ENCODE measurements around the gene C7orf57.
"Not testable (repeated sequence)": the region's sequence is repeated elsewhere in the genome, so short reads cannot be mapped to it uniquely, and the experiment has no call there.

C7orf57 gene

DNA sequence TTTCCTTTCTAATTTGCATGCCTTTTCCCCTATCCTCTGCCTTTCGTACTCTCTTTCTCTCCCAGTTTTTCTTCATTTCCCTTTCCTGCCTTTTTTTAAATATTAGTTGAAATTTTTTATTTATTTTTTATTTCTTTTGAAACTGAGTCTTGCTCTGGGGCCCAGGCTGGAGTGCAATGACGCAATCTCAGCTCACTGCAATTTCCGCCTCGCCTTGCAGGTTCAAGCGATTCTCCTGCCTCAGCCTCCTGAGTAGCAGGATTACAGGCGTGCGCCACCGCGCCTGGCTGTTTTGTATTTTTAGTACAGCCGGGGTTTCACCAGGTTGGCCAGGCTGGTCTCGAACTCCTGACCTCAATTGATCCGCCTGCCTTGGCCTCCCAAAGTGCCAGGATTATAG lies 35.9 kb upstream of the C7orf57 start:
- no peak overlapping the region for H3K4me3 ChIP-seq (ENCODE audit: low read depth, low read length)
- TF ChIP-seq, protein P1, sequence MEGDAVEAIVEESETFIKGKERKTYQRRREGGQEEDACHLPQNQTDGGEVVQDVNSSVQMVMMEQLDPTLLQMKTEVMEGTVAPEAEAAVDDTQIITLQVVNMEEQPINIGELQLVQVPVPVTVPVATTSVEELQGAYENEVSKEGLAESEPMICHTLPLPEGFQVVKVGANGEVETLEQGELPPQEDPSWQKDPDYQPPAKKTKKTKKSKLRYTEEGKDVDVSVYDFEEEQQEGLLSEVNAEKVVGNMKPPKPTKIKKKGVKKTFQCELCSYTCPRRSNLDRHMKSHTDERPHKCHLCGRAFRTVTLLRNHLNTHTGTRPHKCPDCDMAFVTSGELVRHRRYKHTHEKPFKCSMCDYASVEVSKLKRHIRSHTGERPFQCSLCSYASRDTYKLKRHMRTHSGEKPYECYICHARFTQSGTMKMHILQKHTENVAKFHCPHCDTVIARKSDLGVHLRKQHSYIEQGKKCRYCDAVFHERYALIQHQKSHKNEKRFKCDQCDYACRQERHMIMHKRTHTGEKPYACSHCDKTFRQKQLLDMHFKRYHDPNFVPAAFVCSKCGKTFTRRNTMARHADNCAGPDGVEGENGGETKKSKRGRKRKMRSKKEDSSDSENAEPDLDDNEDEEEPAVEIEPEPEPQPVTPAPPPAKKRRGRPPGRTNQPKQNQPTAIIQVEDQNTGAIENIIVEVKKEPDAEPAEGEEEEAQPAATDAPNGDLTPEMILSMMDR (IDR thresholded peaks at IDR 0.05; ENCODE audit: borderline replicate concordance, insufficient read depth, low read depth, low read length), result no peak

DNA sequence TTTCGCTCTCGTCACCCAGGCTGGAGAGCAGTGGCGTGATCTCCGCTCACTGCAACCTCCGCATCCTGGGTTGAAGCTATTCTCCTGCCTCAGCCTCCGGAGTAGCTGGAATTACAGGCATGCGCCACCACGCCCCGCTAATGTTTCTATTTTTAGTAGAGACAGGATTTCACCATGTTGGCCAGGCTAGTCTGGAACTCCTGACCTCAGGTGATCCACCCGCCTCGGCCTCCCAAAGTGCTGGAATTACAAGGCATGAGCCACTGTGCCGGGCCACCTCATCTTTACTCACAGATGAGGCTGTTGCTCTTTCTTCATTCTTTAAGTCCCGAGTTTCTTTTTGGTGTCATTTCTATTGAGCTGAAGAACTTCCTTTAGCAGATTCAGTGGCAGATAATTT lies 35.2 kb upstream of the C7orf57 start:
- H3K4me3 ChIP-seq (ENCODE audit: low read depth, low read length), result not testable (repeated sequence)

DNA sequence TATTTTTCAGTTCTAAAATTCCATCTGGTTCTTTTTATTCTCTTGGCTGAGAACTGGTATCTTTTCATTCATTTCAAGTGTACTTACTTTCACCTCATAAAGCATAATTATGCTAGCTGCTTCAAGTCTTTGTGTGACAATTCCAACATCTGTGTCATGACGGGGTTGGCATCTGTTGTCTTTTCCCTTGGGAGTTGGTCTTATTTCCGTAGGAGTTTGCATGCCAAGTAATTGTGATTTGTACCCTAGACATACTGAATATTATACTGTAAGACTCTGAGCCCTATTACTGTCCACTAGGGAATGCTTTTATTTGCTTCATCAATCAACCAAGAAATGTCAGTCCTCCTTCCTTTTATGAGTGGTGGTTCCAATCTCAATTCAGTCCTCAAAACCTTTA lies 31.3 kb upstream of the C7orf57 start:
- TF ChIP-seq, protein P1 (IDR thresholded peaks at IDR 0.05; ENCODE audit: borderline replicate concordance, insufficient read depth, low read depth, low read length), result no peak
- H3K4me3 ChIP-seq (ENCODE audit: low read depth, low read length), result no peak overlapping the region

DNA sequence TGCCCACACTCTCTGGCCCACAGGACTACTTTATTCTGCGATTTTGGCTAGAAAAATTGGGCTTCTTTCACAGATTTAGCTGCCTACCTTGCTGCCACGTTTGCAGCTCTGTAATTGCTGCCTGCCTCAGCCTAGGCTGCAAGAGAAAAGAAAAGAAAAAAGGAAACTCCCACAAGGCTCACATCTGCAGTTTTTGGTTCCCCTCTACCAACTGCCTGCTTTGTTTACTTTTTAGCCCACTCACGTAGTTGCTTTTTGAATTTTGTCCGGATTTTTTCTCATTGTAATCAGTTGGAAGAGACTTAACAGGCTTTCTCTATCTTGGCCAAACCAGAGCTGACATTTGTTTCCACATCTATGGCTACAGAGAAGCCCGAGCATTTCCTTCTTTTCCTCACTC lies 30.7 kb upstream of the C7orf57 start:
- TF ChIP-seq, protein P1 (IDR thresholded peaks at IDR 0.05; ENCODE audit: borderline replicate concordance, insufficient read depth, low read depth, low read length), result no peak
- H3K4me3 ChIP-seq (ENCODE audit: low read depth, low read length), result no peak overlapping the region

DNA sequence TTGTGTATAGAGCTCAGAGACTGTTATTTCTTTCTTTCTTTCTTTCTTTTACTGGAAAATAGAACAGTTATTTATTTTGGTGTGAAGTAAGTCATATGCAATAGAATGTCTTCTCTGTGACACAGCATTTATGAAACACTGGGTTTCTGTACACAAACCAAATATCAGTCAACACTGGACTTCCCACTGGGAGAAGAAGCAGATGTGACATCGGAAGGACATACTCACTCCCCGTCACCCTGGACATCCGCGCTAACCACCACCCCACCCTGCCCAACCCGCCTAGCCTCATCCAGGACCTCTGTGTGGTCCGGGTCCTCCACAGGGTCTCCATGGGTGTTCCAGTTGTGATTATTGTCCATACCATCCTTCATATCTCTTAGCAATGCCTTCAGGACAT lies 28.5 kb upstream of the C7orf57 start:
- no peak overlapping the region for H3K4me3 ChIP-seq (ENCODE audit: low read depth, low read length)
- TF ChIP-seq, protein P1 (IDR thresholded peaks at IDR 0.05; ENCODE audit: borderline replicate concordance, insufficient read depth, low read depth, low read length), result no peak

DNA sequence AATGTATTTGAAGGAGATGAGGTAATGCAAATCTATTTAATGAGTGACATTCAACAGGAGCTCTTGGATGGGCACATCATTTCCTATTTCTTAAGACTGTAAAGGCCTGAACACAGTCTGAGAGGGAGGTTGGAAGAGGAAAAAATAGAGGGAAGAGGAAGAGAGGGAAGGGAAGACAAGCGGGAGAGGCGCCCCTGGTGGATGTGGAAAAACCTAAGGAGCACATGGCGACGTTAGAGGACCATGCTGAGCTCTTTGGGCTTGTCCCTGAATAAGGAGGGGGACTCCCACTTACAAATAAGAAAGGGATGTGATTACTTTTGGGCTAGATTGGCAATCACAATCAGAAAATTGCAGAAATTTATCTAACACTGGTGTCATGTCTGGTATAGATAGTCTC lies 26.1 kb upstream of the C7orf57 start:
- no peak overlapping the region for H3K4me3 ChIP-seq (ENCODE audit: low read depth, low read length)
- TF ChIP-seq, protein P1 (IDR thresholded peaks at IDR 0.05; ENCODE audit: borderline replicate concordance, insufficient read depth, low read depth, low read length), result no peak

DNA sequence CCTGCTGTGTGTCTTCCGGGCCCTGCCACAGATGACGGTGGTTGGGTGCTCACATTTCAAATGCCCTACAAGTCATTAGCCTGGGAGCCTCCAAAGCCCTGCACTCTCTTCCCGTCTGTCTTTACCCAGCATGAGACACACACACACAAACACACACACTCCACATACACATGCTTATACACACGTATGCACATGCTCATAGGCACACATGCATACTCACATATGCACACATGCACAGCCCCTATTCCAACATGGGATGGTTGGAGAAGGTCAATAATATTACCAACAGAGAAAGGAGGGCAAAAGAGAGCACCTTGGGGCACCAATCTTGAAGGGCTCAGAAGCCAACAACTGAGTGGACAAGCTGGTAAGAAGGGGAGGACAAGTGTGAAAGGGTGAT lies 25.4 kb upstream of the C7orf57 start:
- TF ChIP-seq, protein P1 (IDR thresholded peaks at IDR 0.05; ENCODE audit: borderline replicate concordance, insufficient read depth, low read depth, low read length), result no peak
- no peak overlapping the region for H3K4me3 ChIP-seq (ENCODE audit: low read depth, low read length)

DNA sequence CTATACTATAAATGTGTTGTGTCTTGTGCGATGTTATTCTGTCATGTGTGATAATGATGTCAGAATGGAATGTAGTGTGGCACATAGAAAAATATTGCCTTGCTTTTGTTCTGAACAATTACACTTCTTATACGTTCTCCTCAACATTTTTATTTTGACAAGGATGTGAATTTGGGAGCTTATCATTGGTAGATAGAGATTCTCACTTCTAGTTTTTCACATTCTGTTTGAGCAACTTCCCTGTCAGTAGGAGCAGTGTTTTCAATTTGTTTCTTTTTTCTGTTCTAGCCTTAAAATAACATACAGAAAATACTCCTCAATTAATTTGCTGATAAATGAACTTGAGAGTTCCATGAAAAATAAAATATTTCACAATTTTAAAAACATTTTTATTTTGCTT lies 24.0 kb upstream of the C7orf57 start:
- H3K4me3 ChIP-seq (ENCODE audit: low read depth, low read length), result no peak overlapping the region
- TF ChIP-seq, protein P1 (IDR thresholded peaks at IDR 0.05; ENCODE audit: borderline replicate concordance, insufficient read depth, low read depth, low read length), result no peak
